GM23338 (cell line): ENCODE data around the gene PAPPA. TPM values are rescaled to one million over a fixed set of nuclear protein-coding genes. Genes with fewer than 3 reads are reported as not detected.

Source experiments
- ATAC-seq: fragments of 200-7000 bp; cut with Tn5 transposase; 3 replicates; pipeline ENCODE4 v1.9.1; 2020
- DNase-seq: peaks from one replicate; pipeline ENCODE4 v3.0.0-alpha.2; 2015; ENCODE audit warnings: low spot score
- H2AFZ ChIP-seq: fragments of 200-600 bp; sonication (generic); 2 replicates; pipeline ENCODE4 v1.8.0; 2016; ENCODE audit warnings: antibody characterized with exemption, mild to moderate bottlenecking, moderate library complexity
- H3F3A ChIP-seq: fragments of 200-600 bp; sonication (generic); replicated peaks from 2 replicates; pipeline ENCODE4 v1.8.0; 2017; ENCODE audit warnings: antibody characterized with exemption, mixed run types, low read depth
- H3K27ac ChIP-seq: fragments of 200-600 bp; sonication (generic); 2 replicates; pipeline ENCODE4 v1.6.1; 2016; ENCODE audit warnings: low read depth
- H3K27me3 ChIP-seq: fragments of 200-600 bp; sonication (generic); 2 replicates; pipeline ENCODE4 v1.8.0; 2016; ENCODE audit warnings: mild to moderate bottlenecking, mixed run types, moderate library complexity; ENCODE audit not compliant: insufficient read depth
- H3K36me3 ChIP-seq: fragments of 200-600 bp; sonication (generic); 2 replicates; pipeline ENCODE4 v1.8.0; 2016; ENCODE audit warnings: mild to moderate bottlenecking; ENCODE audit not compliant: insufficient read depth
- H3K4me1 ChIP-seq: fragments of 200-600 bp; sonication (generic); 2 replicates; pipeline ENCODE4 v1.8.0; 2016; ENCODE audit warnings: mild to moderate bottlenecking, moderate library complexity; ENCODE audit not compliant: insufficient read depth
- H3K4me2 ChIP-seq: fragments of 200-600 bp; sonication (generic); 2 replicates; pipeline ENCODE4 v1.7.1; 2017; ENCODE audit warnings: mixed run types
- H3K4me3 ChIP-seq: fragments of 200-600 bp; sonication (generic); 2 replicates; pipeline ENCODE4 v1.6.1; 2016; ENCODE audit warnings: mixed run types
- H3K79me2 ChIP-seq: fragments of 200-600 bp; sonication (generic); replicated peaks from 2 replicates; pipeline ENCODE4 v1.8.0; 2017; ENCODE audit warnings: mild to moderate bottlenecking; ENCODE audit not compliant: insufficient read depth
- H3K9me2 ChIP-seq: fragments of 200-600 bp; sonication (generic); 2 replicates; pipeline ENCODE4 v1.8.0; 2017; ENCODE audit not compliant: insufficient read depth
- H4K20me1 ChIP-seq: fragments of 200-600 bp; sonication (generic); replicated peaks from 2 replicates; pipeline ENCODE4 v1.8.0; 2017; ENCODE audit warnings: mild to moderate bottlenecking; ENCODE audit not compliant: insufficient read depth
- H3K27ac Mint-ChIP-seq: 2 replicates; pipeline ENCODE4 v1.8.0; 2020; ENCODE audit warnings: inconsistent platforms, mild to moderate bottlenecking, moderate library complexity, mixed read lengths
- H3K27me3 Mint-ChIP-seq: 3 replicates; pipeline ENCODE4 v1.8.0; 2022; ENCODE audit warnings: low read depth, mild to moderate bottlenecking, moderate library complexity, mixed read lengths, inconsistent platforms; ENCODE audit not compliant: insufficient read depth, poor library complexity
- H3K36me3 Mint-ChIP-seq: 3 replicates; pipeline ENCODE4 v1.8.0; 2021; ENCODE audit warnings: low read depth, mild to moderate bottlenecking, inconsistent platforms, moderate library complexity, mixed read lengths
- H3K4me1 Mint-ChIP-seq: 3 replicates; pipeline ENCODE4 v1.8.0; 2020; ENCODE audit warnings: mild to moderate bottlenecking, inconsistent platforms, mixed read lengths
- H3K4me3 Mint-ChIP-seq: 3 replicates; pipeline ENCODE4 v1.8.0; 2021; ENCODE audit warnings: moderate library complexity, mild to moderate bottlenecking, inconsistent platforms, mixed read lengths
- H3K9me3 Mint-ChIP-seq: 3 replicates; pipeline ENCODE4 v1.8.0; 2020; ENCODE audit warnings: moderate library complexity, mild to moderate bottlenecking, inconsistent platforms, mixed read lengths
- CREB1 ChIP-seq: fragments of 250-450 bp; sonication (Bioruptor Pico); IDR thresholded peaks from 2 replicates; pipeline ENCODE4 v1.5.0; 2020; ENCODE audit warnings: low read depth, mild to moderate bottlenecking, moderate library complexity
- CTCF ChIP-seq, 2 experiments: fragments of 200-600 bp in 1 of 2; sonication (generic) in 1 of 2; conservative IDR thresholded peaks; 2 replicates each; pipeline versions ENCODE4 v1.5.1 to v1.6.1; 2016 to 2017; ENCODE audit warnings: antibody characterized with exemption in 2 of 2, low read depth in 2 of 2, mild to moderate bottlenecking in 2 of 2, moderate library complexity in 1 of 2
- ETS1 ChIP-seq: IDR thresholded peaks from 2 replicates; pipeline ENCODE4 v1.6.1; 2016; ENCODE audit warnings: antibody characterized with exemption
- EZH2 ChIP-seq: fragments of 200-600 bp; sonication (generic); IDR thresholded peaks from one replicate; pipeline ENCODE4 v1.8.0; 2017; ENCODE audit warnings: antibody characterized with exemption, mild to moderate bottlenecking, low read depth; ENCODE audit not compliant: unreplicated experiment
- JUNB ChIP-seq: IDR thresholded peaks from one replicate; pipeline ENCODE4 v1.6.1; 2016; ENCODE audit warnings: antibody characterized with exemption; ENCODE audit not compliant: unreplicated experiment
- NANOG ChIP-seq: IDR thresholded peaks from 2 replicates; pipeline ENCODE4 v1.6.1; 2016; ENCODE audit warnings: antibody characterized with exemption, borderline replicate concordance
- POLR2AphosphoS5 ChIP-seq: IDR thresholded peaks from 2 replicates; pipeline ENCODE4 v1.6.1; 2016; ENCODE audit warnings: antibody characterized with exemption, low read depth
- REST ChIP-seq: IDR thresholded peaks from one replicate; pipeline ENCODE4 v1.6.1; 2018; ENCODE audit warnings: antibody characterized with exemption; ENCODE audit not compliant: unreplicated experiment
- STAT1 ChIP-seq: IDR thresholded peaks from one replicate; pipeline ENCODE4 v1.6.1; 2016; ENCODE audit warnings: antibody characterized with exemption; ENCODE audit not compliant: unreplicated experiment
- ZNF114 ChIP-seq: fragments of 250-450 bp; sonication (Bioruptor Pico); IDR thresholded peaks from 2 replicates; pipeline ENCODE4 v1.5.0; 2020; ENCODE audit warnings: mild to moderate bottlenecking, moderate library complexity
- ZNF331 ChIP-seq: fragments of 250-450 bp; sonication (Bioruptor Pico); IDR thresholded peaks from 2 replicates; pipeline ENCODE4 v1.5.0; 2020; ENCODE audit warnings: low read depth, mild to moderate bottlenecking, moderate library complexity
- polyA plus RNA-seq: library from polyadenylated mRNA; unstranded; fragments of >200 nt; fragmentation: Nextera tagmentation; extraction: Ambion mirVana; gene quantifications from 2 replicates; pipeline ENCODE4 v1.2.1, GENCODE V29; 2016
- total RNA-seq: library from RNA; depleted of rRNA; stranded (reverse); fragments of >200 nt; shearing (Covaris generic); gene quantifications from 2 replicates; pipeline ENCODE4 v1.2.3, GENCODE V29; 2014

PAPPA gene
- total and polyA plus RNA-seq, 2 experiments from 2014 or later, result 0.38 to 0.66 TPM

DNA sequence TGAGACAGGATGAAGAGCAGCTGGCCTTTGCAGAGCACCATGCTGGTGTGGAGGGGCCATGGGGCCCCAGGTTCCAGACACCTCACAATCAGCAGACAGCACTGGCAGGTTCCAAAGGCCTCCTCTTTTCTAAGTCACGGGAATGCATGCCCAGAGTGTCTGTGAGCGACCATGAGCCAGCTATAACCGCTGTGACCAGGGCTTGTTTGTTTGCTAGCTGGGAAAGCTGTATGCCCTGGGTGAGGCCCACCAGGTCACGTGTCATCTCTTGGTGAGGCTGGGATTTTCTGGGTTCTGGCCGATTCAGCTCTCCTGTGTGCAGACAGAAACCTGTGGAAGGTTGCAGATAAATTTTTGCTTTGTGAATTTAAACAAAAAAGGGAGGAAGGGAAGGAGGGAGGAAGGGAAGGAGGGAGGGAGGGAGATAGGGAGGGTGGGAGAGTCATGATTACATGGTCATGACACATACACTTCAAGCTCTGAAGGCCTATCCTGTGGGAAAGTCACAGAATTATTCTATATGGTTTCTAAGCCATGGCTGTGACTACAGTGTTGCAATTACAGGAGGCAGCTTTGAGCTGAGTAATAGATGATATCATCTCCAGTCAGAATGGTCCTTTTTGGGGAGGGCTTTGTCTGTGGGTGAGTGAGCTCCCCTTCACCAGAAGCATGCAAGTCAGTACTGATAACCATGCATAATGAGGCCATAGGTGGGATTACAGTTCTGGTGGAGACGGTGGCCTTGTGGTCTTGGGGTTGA, 37.2 kb downstream of the PAPPA start:
- H3K79me2 ChIP-seq, result no peaks in the 10 kb centered on the region
- peaks cover 16% of the 10 kb centered on the region; the same call in 1 of the 2 replicates for H3K9me2 ChIP-seq
- no peak for ATAC-seq
- H2AFZ ChIP-seq, result no peak overlapping the region
- TF ChIP-seq CREB1 (no peak), ZNF114 (no peak), POLR2AphosphoS5 (no peak), STAT1 (no peak), ZNF331 (no peak), EZH2 (no peak), CTCF (conservative IDR thresholded peaks at IDR 0.05; ENCODE audit: low read depth in 2 of 2) (no peak), REST (no peak)
- Mint-ChIP-seq H3K4me1 (peaks cover 8% of the 10 kb centered on the region), H3K4me3 (no peak overlapping the region), H3K9me3 (no peaks in the 10 kb centered on the region), H3K27ac (no peak overlapping the region), H3K36me3 (no peaks in the 10 kb centered on the region), H3K27me3 (no peaks in the 10 kb centered on the region)
- H3K36me3 ChIP-seq, result no peaks in the 10 kb centered on the region
- no peak overlapping the region for H3K27ac ChIP-seq
- no peaks in the 10 kb centered on the region for H4K20me1 ChIP-seq
- H3F3A ChIP-seq, result no peaks in the 10 kb centered on the region
- DNase-seq, result no peak
- no peaks in the 10 kb centered on the region for H3K27me3 ChIP-seq
- no peaks in the 10 kb centered on the region for H3K4me1 ChIP-seq
- H3K4me2 ChIP-seq, result no peak overlapping the region
- H3K4me3 ChIP-seq, result no peak overlapping the region

GRCh38 chr9:116191576-116192415, 38.2 kb downstream of the PAPPA start:
- Histone ChIP-seq H3K9me2 (peaks cover 18% of the 10 kb centered on the region; the same call in 1 of the 2 replicates), H3K4me2 (no peak overlapping the region), H3K4me3 (no peak overlapping the region), H4K20me1 (no peaks in the 10 kb centered on the region), H3K79me2 (no peaks in the 10 kb centered on the region), H3F3A (no peaks in the 10 kb centered on the region), H3K27ac (no peak overlapping the region), H2AFZ (no peak overlapping the region), H3K27me3 (no peaks in the 10 kb centered on the region), H3K36me3 (no peaks in the 10 kb centered on the region), H3K4me1 (no peaks in the 10 kb centered on the region)
- no peaks in the 10 kb centered on the region for H3K9me3 Mint-ChIP-seq
- peak; percentile 92 for ATAC-seq
- H3K27ac Mint-ChIP-seq, result no peak overlapping the region
- TF ChIP-seq NANOG (no peak), JUNB (no peak), ETS1 (no peak), CTCF (conservative IDR thresholded peaks at IDR 0.05; ENCODE audit: low read depth in 2 of 2) (peak in 1 of 2 experiments; percentile 19; a peak in 1 of 4 replicates), STAT1 (no peak), ZNF114 (no peak)
- no peak overlapping the region for H3K4me3 Mint-ChIP-seq
- DNase-seq, result peak; percentile 59
- H3K4me1 Mint-ChIP-seq, result peaks cover 8% of the 10 kb centered on the region
- no peaks in the 10 kb centered on the region for H3K27me3 Mint-ChIP-seq
- H3K36me3 Mint-ChIP-seq, result no peaks in the 10 kb centered on the region
